EH (cell line): ENCODE data around the gene PRKAG2.

Experiments used
- DNase-seq: peaks from one replicate; pipeline ENCODE4 v3.0.0-alpha.2; 2015; ENCODE audit warnings: low read depth

The PRKAG2 gene

DNA sequence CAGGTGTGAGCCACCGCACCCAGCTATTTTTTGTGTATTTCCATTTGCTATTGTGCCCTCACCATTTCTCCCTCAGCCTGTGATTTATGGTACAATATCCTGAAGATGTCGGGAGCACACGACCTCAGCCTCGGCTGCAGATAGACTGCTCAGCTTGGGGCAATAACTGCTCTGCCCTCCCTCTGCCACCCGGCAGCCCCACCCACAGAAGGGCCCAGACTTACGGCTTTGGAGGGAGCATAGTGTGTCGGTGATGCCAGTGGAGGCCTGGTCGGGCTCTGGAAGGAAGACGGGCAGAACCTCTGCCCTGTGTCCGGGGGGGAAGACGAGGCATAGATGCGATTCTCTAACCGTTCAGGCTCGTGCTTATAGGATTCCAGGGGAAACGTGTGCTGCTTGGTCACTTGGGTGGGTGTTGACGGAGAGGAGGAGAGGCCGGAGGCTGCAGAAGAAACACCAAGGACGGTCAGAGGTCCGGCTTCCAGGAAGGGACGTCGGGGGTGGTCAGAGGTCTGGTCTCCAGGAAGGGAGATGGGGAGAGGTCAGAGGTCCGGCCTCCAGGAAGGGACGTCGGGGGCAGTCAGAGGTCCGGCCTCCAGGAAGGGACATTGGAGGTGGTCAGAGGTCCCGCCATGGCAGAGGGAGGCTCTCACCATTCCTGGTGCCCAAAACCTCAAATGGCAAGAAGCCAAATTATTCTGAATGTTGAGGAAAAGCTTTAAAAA, 201.6 kb downstream of the PRKAG2 start:
- DNase-seq, result no peak

DNA sequence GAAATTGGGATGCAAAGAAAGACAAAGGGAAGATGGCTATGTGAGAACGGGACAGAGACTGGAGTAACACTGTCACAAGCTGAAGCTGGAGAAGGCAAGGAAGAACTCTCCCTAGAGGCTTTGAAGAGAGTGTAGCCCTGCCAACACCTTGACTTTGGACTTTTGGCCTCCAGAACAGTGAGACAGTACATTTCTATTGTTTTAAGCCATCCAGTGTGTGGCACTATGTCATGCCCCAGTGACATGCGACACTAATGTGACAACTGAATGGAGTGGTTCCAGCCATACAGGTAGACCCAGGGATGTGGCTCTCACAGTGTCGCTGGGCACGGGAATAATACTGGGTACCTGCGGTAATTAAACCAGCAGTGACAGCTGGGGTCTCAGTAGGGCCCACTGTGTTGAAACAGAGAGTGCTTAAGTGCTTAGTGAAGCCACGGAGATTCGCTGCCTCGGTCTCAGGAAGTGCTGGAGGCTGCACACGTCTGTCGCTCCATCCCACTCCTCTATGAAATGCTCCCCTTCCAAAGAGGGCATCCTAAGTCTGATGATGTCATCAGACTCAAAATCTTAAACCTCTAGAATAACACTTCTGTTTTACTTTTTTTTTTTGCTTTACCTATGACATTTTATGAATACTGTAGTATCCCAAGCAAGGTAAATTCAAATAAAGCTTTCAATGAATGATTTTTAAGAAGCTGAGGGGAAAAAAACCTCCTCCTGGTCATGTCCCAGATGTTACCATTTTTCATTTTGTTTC, 202.6 kb downstream of the PRKAG2 start:
- no peak for DNase-seq

DNA sequence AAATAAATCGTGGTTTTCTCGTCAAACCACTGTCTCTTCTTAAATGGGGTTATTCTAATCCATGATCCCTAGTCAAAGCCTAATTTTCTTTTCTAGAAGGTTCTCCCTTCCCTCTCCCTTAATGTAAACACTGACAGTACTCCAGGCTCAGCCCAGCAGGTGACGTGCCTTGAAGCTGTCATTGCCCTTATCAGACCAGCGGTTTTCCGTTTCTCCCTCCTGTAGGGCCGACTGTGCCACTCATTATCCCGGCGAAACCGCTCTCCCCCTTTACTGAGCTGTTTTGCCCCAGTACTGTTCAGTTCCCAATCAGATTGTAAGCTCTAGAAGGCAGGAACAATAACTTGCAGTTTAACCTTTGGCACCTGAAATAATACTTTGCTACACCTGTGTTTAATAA, 203.7 kb downstream of the PRKAG2 start:
- no peak for DNase-seq

DNA sequence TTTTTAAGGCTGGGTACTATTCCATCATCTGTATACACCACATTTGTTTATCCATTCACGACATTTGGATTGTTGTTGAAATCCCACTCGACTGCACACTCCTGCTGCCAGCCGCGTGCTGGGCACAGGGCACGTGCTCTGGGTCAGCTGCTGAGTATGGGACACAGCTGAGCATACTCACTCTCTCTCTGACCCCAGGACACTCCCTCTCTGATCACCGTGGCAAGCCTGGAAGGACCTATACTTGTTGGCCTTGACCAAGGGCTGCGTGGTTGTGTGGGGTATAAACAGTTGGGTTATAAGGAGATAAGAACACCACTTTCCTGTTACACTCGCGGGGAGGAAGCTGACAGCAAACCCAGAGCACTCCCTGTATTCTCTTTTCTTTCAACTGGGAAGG, 204.2 kb downstream of the PRKAG2 start:
- DNase-seq, result no peak

DNA sequence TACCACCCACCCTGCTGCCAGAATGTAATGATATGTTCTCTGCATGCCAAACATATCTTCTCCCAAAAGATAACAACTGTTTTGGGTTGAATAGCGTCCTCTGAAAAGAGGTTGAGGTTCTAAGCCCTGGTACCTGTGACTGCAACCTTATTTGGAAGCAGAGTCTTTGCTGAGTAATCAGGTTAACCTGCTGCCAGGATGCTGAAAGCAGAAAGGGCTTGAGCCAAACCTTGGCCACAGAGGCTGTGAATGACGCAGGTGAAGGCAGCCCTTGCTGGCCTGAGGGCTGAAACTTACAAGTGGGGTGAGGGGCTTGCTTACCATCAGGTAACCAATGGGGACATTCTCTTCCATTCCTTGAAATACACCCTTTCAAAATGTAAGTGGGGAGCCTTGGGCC, 205.4 kb downstream of the PRKAG2 start:
- DNase-seq, result no peak

DNA sequence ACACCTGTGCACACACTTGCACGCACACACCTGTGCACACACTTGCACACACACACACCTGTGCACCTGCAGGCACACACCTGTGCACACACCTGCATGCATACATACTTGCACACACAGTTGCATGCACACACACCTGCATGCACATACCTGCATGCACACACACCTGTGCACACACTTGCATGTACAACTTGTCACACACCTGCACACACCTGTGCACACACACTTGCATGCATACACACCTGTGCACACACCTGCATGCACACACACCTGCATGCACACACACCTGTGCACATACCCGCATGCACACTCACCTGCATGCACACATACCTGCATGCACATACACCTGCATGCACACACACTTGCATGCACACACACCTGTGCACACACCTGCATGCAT, 207.2 kb downstream of the PRKAG2 start:
- DNase-seq, result no peak

DNA sequence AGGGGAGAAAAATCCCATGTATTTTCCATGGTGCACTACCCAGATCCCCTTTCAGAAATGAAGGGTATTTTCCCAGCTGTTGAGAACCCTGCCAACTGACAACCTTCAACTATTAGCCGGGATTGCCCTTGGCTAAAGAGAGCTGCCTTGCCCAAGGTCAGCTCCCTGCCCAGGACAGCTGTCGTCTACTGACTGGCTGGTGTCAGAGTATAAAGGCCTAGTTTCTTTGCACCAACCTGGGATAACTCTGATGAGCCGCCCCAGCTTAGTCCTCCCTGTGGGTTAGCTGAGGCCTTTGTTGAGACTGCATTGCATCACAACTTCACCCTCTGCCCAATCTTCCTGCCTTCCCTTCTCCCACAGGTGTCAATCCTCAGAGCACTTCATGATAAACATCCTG, 210.0 kb downstream of the PRKAG2 start:
- DNase-seq, result no peak

DNA sequence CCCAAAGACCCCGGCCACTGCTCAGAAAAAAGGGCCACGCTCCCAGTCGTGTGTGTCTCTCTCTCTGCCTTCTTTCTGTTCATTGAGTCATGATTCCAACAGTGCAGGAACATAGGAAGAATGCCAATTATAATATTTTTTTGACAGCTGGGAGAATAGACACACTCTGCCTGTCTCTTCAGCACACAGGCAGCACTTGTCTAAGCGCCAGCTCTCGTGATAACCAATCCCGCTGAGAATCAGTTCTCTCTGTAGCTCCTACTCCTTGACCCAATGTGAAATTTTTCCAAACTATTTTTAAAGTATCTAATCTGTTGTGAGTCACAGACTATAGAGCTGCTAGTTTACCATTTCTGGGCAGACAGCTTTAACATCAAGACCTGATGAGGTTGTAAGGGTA, 211.5 kb downstream of the PRKAG2 start:
- DNase-seq, result peak; percentile 77

DNA sequence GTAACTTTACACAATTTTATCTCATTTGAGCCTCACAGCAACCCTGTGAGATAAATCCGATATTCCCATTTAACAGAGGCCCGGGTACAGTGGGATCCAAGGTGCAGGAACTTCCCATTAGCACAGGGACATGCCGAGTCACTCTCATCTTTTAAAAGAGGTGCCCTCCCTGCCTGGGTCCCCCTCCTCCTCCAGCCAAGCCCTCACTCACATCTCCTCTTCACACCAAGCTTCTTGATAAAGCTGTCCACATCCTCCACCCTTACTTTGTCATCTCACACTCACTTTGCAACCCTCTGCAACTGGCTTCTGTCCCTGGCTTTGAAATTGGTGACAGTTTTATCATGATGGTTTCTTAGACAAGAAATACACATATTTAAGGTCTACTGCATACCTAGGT, 212.6 kb downstream of the PRKAG2 start:
- no peak for DNase-seq

DNA sequence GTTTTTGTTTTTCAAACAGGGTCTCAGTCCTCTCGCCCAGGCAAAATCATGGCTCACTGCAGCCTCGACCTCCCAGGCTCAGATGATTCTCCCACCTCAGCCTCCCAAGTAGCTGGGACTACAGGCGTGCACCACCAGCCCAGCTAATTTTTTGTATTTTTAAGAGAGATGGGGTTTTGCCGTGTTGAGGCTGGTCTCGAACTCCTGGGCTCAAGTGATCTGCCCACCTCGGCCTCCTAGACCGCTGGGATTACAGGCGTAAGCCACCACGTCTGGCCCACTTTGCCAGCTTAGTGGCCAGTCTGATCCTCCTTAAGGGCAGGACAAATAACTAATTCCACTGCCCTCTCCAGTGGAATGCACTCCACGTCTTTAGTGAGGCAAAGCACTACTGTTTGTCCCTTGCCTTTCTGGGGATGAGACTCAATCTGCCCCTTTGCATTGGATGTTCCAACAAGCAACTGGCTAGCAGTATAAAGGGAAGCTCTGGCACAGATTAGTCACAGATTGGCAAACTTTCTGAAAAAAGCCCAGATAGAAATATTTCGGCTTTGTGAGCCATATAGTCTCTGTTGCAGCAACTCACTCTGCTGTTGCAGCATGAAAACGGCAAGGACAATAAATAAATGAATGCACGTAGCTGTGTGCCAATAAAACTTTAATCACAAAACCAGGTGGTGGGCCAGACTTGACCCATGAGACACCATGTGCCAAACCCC, 213.4 kb downstream of the PRKAG2 start:
- peak; percentile 24 for DNase-seq

DNA sequence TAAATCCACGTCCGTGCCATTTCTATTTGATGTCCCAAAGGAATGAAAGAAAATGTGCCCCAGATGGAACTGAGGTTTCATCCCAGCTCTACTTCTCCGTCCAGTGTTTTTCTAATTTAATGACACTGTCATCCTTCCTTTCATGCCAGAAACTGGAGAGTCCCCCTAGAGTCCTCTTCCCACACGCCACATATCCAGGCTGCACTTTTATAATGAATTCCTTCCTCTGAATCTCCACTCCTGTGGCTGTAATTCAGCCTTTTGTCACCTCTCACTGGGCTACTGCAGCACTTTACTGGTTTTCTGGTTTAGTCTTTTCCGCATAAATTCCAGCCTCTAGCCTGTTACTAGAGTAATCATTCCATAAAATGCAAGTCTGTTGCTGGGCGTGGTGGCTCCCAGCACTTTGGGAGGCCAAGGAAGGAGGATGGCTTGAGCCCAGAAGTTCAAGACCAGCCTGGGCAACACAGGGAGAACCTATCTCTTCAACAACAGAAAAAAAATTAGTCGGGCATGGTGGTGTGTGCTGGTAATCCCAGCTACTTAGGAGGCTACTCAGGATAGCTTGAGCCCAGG, 214.6 kb downstream of the PRKAG2 start:
- DNase-seq, result no peak

DNA sequence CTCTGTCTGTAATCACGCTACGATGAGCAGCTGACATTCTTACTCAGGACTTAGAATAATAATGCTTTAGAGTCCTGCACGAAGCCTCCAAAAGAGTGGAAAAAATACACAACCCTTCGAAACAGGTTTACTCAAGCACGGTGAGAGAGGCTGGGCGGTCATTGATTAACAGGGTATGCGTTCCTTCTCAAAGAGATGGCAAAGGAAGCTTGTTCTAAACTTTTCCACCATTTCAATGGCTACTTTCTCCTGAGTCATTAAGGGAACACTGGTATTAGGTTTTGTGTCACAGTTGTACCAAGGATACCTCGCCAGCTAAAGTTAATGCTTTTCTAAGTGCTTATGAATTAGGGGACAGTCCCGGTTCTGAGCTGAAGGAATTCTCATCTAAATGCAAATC, 215.3 kb downstream of the PRKAG2 start:
- no peak for DNase-seq

DNA sequence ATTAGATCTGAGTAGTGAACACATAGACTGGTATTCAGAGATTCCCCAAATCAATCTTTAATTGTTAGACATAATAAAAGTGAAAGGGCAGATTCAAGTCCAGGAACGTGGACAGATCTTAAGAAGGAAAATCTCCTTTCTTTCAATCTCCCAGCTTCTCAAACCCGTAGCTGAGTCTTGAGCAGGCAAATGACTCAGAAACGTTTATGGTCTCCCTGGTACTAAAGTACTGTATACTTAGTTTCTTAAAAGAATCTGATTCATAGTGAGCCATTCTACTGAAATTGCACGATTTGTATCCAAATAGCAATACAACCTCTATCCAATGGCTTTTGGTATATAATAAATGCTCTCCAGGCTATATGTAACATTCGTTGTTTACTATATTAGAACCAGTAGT, 216.8 kb downstream of the PRKAG2 start:
- DNase-seq, result peak; percentile 58

DNA sequence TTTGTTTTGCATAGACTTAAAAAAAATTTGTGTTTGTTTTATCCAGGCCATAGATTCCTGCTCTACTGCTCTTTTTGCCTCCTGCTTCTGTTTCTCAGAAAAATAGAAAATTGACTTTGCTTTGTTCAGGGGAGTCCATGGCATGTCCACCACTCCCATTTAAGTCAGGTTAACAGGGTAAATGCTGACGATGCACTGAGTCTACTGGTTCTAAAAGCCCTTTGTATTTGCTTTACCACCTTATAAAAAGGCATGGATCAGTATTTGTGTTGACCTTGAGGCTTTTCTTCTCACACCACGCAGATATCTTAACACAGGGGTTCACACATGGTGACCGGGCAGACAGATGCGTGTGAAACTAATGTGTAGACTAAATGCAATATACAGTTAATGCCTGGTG, 217.7 kb downstream of the PRKAG2 start:
- DNase-seq, result no peak

DNA sequence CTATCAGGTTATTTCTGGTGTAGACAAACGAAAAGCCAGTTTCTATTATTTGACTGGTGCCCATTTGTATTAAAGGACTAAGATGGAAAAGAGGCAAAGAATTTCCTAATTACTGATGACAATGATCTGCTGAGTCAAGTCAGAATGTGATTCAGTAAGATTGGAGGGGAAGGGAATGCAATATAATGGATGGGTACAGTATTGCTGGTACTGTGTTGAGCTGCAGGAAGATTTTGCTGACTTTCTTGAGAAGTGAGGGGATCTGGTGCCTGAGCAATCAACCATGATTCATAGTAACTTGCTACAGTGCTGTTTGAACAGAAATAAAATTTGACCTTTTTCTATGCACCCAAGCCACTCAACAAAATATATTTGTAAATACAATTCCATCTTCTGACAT, 218.1 kb downstream of the PRKAG2 start:
- peak; percentile 40 for DNase-seq

DNA sequence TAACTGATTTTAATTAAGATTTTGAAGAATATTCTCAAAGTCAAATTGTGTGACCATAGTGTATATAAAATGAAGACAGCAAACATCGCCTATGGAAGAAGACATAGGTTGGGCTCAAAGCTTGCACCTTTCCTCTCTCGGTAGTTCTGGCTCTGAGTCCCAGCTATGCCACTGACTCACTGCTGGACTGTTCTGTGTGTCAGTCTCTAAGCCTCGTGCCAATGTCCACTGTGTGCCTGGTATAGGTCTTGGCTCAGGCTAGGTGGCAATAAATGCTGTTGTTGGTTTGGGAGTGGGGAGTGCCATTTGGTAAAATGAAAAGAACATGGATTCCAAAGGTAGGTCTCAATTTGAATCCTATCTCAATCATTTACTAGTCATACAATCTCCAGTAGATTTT, 219.7 kb downstream of the PRKAG2 start:
- DNase-seq, result no peak

DNA sequence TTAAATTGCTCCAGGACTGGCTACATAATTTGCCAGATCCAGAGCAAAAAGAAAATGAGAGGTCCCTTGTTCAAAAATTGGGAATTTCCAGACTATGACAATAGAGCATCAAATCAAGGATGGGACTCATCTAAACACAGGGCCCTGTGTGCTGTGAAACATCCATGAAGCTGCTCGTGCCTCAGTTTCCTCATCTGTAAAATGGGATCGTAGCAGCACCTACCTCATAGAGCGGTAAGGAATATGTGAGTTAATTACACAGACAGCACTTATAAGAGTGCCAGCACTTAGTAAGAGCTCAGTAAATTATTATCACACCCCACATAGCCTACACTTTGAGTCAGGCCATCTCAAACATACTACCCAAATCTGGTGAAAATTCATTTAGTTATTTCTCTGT, 221.4 kb downstream of the PRKAG2 start:
- DNase-seq, result no peak

DNA sequence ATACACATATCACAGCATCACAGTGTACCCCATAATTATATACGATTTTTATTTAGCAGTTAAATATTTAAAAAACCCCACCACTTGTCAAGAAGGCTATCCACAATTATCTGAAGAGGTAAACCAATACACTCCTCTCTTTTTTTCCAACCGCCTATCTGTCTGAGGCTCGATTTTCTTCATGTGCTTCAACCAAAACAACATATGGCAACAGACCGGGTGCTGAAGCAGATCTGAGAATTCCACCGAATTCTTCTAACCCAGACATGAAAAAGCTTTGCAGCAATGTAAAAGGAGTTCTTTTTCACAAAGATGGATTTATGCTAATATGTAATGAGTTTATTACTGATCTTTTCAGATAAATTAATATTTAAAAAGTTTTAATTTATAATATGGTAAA, 224.8 kb downstream of the PRKAG2 start:
- no peak for DNase-seq

DNA sequence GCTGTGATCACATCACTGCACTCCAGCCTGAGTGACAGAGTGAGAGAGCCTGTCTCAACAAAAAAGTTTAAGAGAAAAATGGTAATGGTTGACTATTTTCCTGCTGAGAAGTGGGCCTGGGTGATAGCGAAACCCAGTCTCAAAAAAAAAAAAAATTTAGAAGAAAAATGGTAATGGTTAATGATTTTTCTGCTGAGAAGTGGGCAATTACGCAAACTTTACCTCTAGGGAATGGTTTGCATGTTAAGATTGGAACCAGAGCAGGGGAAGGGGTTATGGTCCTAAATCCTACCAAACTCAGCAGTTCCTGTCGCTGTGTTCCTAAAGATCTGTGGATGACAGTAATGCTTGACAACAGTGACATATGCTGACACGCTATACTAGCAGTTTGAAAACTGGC, 226.8 kb downstream of the PRKAG2 start:
- DNase-seq, result no peak

DNA sequence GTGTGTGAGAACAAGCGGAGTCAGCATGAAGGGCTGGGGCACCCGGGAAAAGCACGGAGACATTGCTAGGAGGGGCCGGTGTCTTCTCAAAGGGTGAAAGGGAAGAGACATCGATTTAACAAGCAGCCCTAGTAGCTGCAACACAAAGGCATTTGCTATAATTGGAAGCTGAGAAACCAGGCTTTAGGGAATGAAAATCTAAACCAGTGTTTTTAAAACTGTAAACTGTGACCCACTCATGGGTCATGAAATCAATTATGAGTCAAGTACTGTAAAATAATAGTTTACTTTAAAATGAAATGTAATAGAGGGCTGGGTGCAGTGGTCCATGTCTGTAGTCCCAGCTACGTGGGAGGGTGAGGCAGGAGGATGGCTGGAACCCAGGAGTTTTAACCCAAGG, 228.5 kb downstream of the PRKAG2 start:
- DNase-seq, result peak; percentile 50

DNA sequence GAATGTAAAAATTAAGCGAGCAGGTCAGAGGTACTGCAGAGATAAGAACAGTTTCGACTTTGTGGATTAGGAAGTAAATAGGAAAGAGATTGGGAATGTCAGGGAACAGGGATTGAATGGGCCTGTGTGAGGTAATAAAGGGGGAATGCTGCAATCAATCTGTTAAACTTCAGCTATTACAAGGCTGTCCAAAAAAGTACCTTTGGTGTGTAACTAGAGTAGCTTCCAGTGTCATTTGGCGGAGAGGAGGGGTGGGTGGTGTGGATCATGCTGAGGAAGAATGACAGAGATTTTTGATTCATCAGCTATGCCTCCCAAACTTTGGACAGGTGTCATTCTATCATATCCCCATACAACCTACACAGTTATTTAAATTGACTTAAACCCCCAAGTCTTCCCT, 229.0 kb downstream of the PRKAG2 start:
- DNase-seq, result no peak

DNA sequence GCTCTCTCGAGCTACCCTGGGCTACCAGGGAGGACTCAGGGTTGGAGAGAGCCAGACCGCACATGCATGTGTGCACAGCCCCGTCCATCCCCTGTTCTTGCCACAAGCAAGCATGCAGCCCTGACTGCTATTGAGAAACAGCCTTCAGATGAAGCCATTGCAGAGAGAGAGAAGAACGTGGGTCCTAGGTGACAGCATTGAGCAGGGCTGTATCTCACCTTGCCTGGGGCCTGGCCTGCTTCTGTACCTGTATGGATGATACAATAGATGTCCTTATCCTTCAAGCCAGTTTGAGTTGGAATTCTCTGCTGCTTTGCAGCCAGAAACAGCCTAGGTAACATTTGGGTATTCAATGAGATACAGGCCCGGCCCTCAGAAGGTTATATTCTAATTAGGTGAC, 229.9 kb downstream of the PRKAG2 start:
- DNase-seq, result no peak

DNA sequence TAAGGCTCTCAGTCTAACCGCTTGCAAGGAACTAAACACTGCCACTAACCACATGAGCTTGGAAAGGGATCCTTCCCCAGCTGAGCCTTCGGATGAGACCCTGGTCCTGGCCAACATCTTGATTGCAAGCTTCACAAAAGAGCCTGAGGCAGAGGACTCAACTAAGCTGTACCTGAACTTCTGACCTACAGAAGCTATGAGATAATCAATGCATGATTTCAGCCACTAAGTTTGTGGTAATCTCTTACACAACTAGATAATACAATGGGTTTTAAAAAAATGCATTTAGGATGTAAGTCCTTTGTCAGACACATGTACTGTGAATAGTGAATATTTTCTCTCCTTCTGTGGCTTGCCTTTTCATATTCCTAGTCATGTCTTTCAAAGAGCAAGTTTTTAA, 231.6 kb downstream of the PRKAG2 start:
- no peak for DNase-seq
